ENCODE results near the gene OBSCN. TPM values are rescaled to one million over a fixed set of nuclear protein-coding genes. Genes with fewer than 3 reads are reported as not detected.

The OBSCN gene
- total RNA-seq, 2 experiments from 2014 or later, result 80.8 to 82.2 TPM

DNA sequence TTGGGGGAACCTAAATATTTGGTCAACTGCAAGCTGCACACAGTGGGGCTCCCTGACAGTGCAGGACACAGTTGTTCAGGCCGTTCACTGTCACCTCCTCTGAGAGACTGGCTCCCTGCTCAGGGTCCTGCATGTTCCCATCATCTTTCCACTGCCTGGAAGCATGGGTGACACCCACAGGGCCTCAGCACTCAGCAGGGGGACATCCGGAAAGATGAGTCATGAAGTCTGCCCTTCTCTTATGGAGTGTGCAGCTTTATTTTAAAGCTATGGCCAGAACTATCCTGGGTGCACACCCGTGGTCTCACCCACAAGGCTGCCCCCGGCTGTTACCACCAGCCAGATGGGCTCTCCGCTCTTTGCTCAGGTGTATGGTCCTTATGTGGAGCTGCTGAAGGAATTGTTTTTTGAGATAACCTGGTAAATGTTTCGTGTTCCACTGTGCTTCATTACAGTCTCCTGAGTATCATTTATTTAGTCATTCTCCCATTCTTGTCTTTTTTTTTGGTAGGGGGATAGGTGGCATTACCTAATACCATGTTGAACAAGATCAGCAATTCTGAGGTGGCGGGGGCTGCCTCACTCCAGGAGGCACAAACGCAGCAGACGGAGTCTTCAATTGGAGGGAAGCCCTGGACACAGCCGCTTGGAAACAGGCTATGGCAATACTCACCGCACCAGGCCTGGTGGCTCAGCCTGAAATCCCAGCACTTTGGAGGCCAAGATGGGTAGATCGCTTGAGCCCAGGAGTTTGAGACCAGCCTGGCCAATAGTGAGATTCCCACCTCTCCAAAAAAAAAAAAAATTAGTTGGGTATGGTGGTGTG, 184.5 kb downstream of the OBSCN start:
- peaks cover 35% of the 10 kb centered on the region for H3K36me3 Mint-ChIP-seq (ENCODE audit: low read depth)
- TF ChIP-seq CTCF (IDR thresholded peaks at IDR 0.05), result no peak
- H3K4me1 ChIP-seq (ENCODE audit: insufficient read depth, low read length), result peaks cover 10% of the 10 kb centered on the region
- CTCF ChIA-PET, result no interaction called here
- no peak overlapping the region for H3K27ac Mint-ChIP-seq
- H3K27ac ChIP-seq (ENCODE audit: low read depth in 1 of 2, low read length in 2 of 2), result no peak overlapping the region
- H3K27me3 Mint-ChIP-seq, result no peaks in the 10 kb centered on the region
- no peaks in the 10 kb centered on the region for H3K9me3 ChIP-seq (ENCODE audit: control insufficient read depth in 1 of 2, insufficient read depth in 1 of 2, low read length in 2 of 2)
- intact Hi-C loops (cut with DNase I, micrococcal nuclease), result no loop called here
- peaks cover under 1% of the 10 kb centered on the region for H3K4me1 Mint-ChIP-seq (ENCODE audit: low read depth)
- no peak overlapping the region for H3K4me3 Mint-ChIP-seq
- no peak overlapping the region for H3K4me3 ChIP-seq (ENCODE audit: low read length)
- DNase-seq (no peak), ATAC-seq (ENCODE audit: poor library complexity) (no peak)
- H3K9me3 Mint-ChIP-seq, result no peaks in the 10 kb centered on the region
- peaks cover 50% of the 10 kb centered on the region for H3K36me3 ChIP-seq (ENCODE audit: insufficient read depth, low read length)
- POLR2A ChIA-PET, result no interaction called here
- no peaks in the 10 kb centered on the region for H3K27me3 ChIP-seq (ENCODE audit: control insufficient read depth in 1 of 2, insufficient read depth in 2 of 2, low read length in 2 of 2)

DNA sequence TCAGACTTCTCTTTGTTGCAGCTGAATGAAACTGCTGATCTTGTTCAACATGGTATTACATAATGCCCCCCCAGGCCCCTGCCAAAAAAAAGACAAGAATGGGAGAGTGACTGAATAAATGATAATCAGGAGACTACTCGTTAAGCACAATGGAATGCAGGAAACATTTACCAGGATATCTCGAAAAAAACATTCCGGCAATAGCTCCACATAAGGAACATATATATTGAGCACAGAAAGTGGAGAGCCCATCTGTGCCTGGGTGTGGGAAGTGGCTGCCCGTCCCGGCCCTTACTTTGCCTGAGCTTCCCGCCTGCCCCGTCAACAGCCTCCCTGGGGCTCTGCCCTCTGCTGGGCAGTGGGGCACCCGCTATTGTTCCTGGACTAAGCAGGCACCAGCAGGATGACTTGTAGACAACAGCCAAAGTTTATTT, 185.4 kb downstream of the OBSCN start:
- no peak overlapping the region for H3K4me3 ChIP-seq (ENCODE audit: low read length)
- H3K9me3 ChIP-seq (ENCODE audit: control insufficient read depth in 1 of 2, insufficient read depth in 1 of 2, low read length in 2 of 2), result no peaks in the 10 kb centered on the region
- ATAC-seq (ENCODE audit: poor library complexity) (no peak), DNase-seq (no peak)
- H3K27me3 ChIP-seq (ENCODE audit: control insufficient read depth in 1 of 2, insufficient read depth in 2 of 2, low read length in 2 of 2), result no peaks in the 10 kb centered on the region
- intact Hi-C loops (cut with DNase I, micrococcal nuclease), result no loop called here
- Mint-ChIP-seq H3K9me3 (no peaks in the 10 kb centered on the region), H3K4me3 (no peak overlapping the region), H3K36me3 (ENCODE audit: low read depth) (peaks cover 45% of the 10 kb centered on the region), H3K4me1 (ENCODE audit: low read depth) (peaks cover 11% of the 10 kb centered on the region), H3K27ac (no peak overlapping the region), H3K27me3 (no peaks in the 10 kb centered on the region)
- peak; percentile 17 for TF ChIP-seq CTCF (IDR thresholded peaks at IDR 0.05)
- peaks cover 60% of the 10 kb centered on the region for H3K36me3 ChIP-seq (ENCODE audit: insufficient read depth, low read length)
- CTCF ChIA-PET, result no interaction called here
- peaks cover 18% of the 10 kb centered on the region for H3K4me1 ChIP-seq (ENCODE audit: insufficient read depth, low read length)
- H3K27ac ChIP-seq (ENCODE audit: low read depth in 1 of 2, low read length in 2 of 2), result no peak overlapping the region
- POLR2A ChIA-PET, result no interaction called here

GRCh38 chr1:228393811-228394570, 186.1 kb downstream of the OBSCN start:
- Histone ChIP-seq H3K4me3 (ENCODE audit: low read length) (no peak overlapping the region), H3K9me3 (ENCODE audit: control insufficient read depth in 1 of 2, insufficient read depth in 1 of 2, low read length in 2 of 2) (no peaks in the 10 kb centered on the region), H3K4me1 (ENCODE audit: insufficient read depth, low read length) (peaks cover 25% of the 10 kb centered on the region), H3K27me3 (ENCODE audit: control insufficient read depth in 1 of 2, insufficient read depth in 2 of 2, low read length in 2 of 2) (no peaks in the 10 kb centered on the region), H3K27ac (ENCODE audit: low read depth in 1 of 2, low read length in 2 of 2) (no peak overlapping the region), H3K36me3 (ENCODE audit: insufficient read depth, low read length) (peaks cover 67% of the 10 kb centered on the region)
- peaks cover 11% of the 10 kb centered on the region for H3K4me1 Mint-ChIP-seq (ENCODE audit: low read depth)
- TF ChIP-seq CTCF (IDR thresholded peaks at IDR 0.05), result no peak
- no peak overlapping the region for H3K4me3 Mint-ChIP-seq
- ChIA-PET POLR2A (no interaction called here), CTCF (no interaction called here)
- ATAC-seq (ENCODE audit: poor library complexity) (no peak), DNase-seq (no peak)
- H3K27ac Mint-ChIP-seq, result no peak overlapping the region
- H3K27me3 Mint-ChIP-seq, result no peaks in the 10 kb centered on the region
- intact Hi-C loops (cut with DNase I, micrococcal nuclease), result no loop called here
- H3K9me3 Mint-ChIP-seq, result no peaks in the 10 kb centered on the region
- peaks cover 45% of the 10 kb centered on the region for H3K36me3 Mint-ChIP-seq (ENCODE audit: low read depth)
